Measurements from ENCODE around the gene FOXL2NB.

Gene FOXL2NB

DNA sequence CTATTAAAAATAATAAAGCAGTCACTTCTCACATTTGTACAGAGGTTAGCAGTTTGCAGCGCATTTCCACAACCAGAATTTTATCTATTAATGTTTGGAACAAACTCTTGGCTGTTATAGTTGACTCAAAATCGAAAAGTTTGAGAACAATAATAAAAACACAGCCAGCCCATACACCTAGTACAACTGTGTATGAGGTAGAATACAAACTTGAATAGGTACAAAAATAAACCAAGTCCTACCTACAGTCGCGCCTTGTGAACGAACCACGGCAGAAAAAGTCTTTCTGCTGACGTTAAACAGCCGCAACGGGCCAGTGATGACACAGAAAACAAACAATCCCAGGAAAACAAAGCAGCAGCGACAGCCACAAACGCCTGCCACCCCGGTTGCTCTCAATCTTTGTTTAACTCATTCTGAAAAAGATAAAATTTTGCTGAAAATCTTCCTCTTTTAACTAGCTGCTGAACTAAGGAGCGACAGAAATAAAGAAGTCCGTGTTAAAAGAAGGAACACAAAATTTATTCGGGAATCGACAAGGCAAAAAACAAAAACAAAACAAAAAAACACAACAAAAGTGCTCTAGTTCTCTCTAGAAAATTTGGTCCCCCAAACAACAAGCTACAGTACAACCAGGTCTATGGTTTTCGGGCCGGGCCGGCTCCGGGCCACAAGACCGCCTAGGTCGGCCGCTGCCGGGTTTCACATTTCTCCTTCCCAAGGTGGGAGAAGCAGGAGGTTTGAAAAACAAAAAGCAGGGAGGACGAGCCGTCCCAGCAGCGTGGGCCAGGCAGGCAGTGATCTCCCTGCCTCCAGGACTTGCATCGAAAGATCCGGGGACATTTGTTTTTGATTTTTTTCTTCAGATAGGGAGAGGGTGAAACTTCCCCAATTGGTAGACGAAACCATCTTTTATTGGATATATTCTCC is 3.0 kb upstream of the FOXL2NB start:
- no peak overlapping the region for H3K27ac ChIP-seq
- DNase-seq (ENCODE audit: low spot score): no peak
- ChIA-PET POLR2A (ENCODE audit: low non-redundant PET) (no interaction called here), CTCF (interaction anchor here (0.6 to 2.1 kb wide), 9 partner anchors 8 to 439 kb away, joined by 3 to 11 read pairs (median 3); no protein-coding TSS in a partner anchor)
- TF ChIP-seq, protein P1, sequence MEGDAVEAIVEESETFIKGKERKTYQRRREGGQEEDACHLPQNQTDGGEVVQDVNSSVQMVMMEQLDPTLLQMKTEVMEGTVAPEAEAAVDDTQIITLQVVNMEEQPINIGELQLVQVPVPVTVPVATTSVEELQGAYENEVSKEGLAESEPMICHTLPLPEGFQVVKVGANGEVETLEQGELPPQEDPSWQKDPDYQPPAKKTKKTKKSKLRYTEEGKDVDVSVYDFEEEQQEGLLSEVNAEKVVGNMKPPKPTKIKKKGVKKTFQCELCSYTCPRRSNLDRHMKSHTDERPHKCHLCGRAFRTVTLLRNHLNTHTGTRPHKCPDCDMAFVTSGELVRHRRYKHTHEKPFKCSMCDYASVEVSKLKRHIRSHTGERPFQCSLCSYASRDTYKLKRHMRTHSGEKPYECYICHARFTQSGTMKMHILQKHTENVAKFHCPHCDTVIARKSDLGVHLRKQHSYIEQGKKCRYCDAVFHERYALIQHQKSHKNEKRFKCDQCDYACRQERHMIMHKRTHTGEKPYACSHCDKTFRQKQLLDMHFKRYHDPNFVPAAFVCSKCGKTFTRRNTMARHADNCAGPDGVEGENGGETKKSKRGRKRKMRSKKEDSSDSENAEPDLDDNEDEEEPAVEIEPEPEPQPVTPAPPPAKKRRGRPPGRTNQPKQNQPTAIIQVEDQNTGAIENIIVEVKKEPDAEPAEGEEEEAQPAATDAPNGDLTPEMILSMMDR (conservative IDR thresholded peaks at IDR 0.05; ENCODE audit: low read depth): no peak

DNA sequence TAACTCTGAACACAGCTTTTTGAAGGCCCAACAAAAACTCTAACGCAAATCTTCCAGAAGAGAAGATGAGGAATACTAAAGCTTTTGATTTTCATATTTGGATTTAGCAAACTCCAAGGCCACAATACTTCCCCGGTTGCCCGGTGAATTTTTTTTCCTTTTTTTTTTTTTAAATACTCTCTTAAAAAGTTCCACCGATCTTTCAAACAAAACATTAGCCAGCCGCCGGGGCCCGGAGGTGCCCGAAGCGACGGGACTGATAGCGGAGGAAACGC is 2.4 kb upstream of the FOXL2NB start:
- TF ChIP-seq, protein P1 (conservative IDR thresholded peaks at IDR 0.05; ENCODE audit: low read depth): no peak
- DNase-seq (ENCODE audit: low spot score): no peak
- ChIA-PET CTCF (interaction anchor here (0.6 to 2.1 kb wide), 7 partner anchors 8 to 439 kb away, joined by 3 to 11 read pairs (median 3); no protein-coding TSS in a partner anchor), POLR2A (ENCODE audit: low non-redundant PET) (no interaction called here)
- no peak overlapping the region for H3K27ac ChIP-seq

DNA sequence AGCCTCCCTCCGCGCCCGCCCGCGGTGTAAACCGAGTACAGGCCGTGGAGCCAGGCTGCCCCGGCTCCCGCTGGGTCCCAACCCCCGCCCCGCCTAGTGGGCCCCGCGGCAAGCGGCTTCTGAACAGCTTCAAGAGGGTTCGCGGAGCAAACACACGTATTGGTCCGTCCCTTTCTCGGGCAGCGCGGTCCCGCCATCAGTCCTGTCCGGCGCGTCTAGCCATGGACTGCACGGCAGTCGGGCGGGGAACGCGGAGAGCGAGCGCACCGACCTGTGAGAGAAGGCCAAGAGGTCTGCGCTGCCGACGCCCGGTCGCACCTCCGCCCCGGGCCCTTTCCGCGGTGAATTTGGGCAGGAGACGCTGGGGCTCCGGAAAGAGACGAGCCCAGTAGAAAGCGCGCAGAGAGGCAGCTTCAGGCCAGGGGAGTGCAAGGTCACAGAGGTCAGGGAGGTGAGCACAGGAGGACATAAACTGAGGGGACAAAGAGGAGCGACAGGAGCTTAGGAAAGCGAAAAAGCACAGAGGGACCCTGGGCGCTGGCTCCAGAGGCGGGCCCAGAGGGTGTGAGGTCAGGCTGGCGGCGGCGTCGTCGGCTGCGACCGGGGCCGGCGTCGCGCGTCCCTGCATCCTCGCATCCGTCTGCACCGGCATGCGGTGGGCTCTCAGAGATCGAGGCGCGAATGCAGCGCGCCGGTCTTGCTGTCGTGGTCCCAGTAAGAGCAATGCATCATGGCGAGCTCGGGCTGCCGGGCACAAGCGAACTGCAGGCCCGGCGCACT is 1.9 kb upstream of the FOXL2NB start:
- TF ChIP-seq, protein P1 (conservative IDR thresholded peaks at IDR 0.05; ENCODE audit: low read depth): no peak
- no peak overlapping the region for H3K27ac ChIP-seq
- ChIA-PET POLR2A (ENCODE audit: low non-redundant PET) (no interaction called here), CTCF (interaction anchor here (0.5 to 2.1 kb wide), 9 partner anchors 9 to 438 kb away, joined by 3 to 11 read pairs (median 3); no protein-coding TSS in a partner anchor)
- DNase-seq (ENCODE audit: low spot score): no peak

DNA sequence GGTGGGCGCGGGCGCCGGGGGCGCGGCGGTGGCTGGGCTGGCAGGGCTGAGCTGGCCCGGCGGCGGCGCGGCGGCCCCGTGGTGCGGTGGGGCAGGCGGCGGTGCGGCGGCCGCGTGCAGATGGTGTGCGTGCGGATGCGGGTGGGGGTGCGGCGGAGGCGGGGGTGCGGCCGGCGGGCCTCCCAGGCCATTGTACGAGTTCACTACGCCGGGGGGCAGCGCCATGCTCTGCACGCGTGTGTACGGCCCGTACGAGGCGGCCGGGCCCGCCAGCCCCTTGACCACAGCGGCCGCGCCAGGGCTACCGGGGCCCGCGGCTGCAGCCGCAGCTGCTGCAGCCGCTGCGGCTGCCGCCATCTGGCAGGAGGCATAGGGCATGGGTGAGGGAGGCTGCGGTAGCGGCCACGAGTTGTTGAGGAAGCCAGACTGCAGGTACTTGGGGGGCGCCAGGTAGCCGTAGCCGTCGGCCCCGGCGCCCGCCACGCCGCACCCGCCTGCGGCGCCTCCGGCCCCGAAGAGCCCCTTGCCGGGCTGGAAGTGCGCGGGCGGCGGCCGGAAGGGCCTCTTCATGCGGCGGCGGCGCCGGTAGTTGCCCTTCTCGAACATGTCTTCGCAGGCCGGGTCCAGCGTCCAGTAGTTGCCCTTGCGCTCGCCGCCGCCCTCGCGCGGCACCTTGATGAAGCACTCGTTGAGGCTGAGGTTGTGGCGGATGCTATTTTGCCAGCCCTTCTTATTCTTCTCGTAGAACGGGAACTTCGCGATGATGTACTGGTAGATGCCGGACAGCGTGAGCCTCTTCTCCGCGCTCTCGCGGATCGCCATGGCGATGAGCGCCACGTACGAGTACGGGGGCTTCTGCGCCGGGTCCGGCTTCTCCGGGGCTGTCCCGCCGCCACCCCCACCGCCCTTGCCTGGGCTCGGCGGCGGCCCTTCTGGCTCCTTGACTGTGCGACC is 1.0 kb upstream of the FOXL2NB start:
- no peak overlapping the region for H3K27ac ChIP-seq
- TF ChIP-seq, protein P1 (conservative IDR thresholded peaks at IDR 0.05; ENCODE audit: low read depth): peak; percentile 19
- POLR2A ChIA-PET (ENCODE audit: low non-redundant PET): no interaction called here
- DNase-seq (ENCODE audit: low spot score): no peak
- CTCF ChIA-PET: interaction anchor here (0.5 to 2.1 kb wide), 6 partner anchors 10 to 353 kb away, joined by 3 to 11 read pairs (median 4); no protein-coding TSS in a partner anchor

DNA sequence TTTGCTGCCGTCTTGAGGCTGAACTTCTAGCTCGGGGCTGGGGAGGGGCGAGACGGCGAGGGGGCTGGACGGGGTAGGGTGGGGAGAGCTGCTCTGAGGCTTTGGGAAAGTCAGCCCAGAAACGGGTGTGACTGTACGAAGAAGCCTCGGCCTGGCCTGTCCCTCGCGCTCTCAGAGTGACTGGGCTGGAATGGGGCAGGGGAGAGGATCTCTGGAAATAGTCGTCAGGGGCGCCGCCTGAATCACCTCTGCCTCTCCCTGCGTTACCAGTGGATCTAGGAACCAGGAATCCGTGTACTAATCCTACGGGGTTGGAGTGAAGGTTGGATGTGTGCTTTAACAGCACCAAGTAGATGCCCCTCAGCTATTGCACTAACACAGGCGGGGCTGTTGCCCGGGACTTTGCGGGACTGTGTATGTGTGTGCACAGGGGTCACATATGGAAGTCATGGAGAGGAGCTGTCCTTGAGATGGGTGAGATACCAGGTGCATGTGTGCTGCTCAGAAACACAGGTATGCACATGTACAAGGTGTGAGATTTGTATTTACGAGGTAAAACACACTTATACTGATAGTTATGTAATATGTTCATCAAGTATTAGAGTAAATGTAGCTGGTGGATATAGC is 591 bp downstream of the FOXL2NB start:
- no peak for DNase-seq (ENCODE audit: low spot score)
- POLR2A ChIA-PET (ENCODE audit: low non-redundant PET): no interaction called here
- H3K27ac ChIP-seq: no peak overlapping the region
- CTCF ChIA-PET: interaction anchor here (0.6 to 1.3 kb wide), 5 partner anchors 10 to 735 kb away, joined by 3 to 5 read pairs (median 3); no protein-coding TSS in a partner anchor
- TF ChIP-seq, protein P1 (conservative IDR thresholded peaks at IDR 0.05; ENCODE audit: low read depth): no peak

All from RWPE1 (cell line).